Subcutaneous abdominal adipose tissue (tissue), 5 donors: ENCODE data around the gene CHRM5.

Experiments used
- H3K27ac ChIP-seq: one replicate; pipeline ENCODE4 v1.7.0; 2013; ENCODE audit warnings: low read depth, mild to moderate bottlenecking, inconsistent platforms, low read length, moderate library complexity
- H3K27me3 ChIP-seq, 5 donors: one replicate each; pipeline ENCODE4 v1.7.0; 2013; ENCODE audit warnings: low read length in 5 of 5, inconsistent platforms in 1 of 5; ENCODE audit not compliant: control insufficient read depth in 5 of 5, insufficient read depth in 4 of 5
- H3K36me3 ChIP-seq, 5 donors: one replicate each; pipeline ENCODE4 v1.7.0; 2013; ENCODE audit warnings: low read length in 5 of 5; ENCODE audit not compliant: control insufficient read depth in 5 of 5, insufficient read depth in 5 of 5
- H3K4me1 ChIP-seq, 5 donors: one replicate each; pipeline ENCODE4 v1.7.0; 2013; ENCODE audit warnings: low read length in 5 of 5, mild to moderate bottlenecking in 3 of 5, moderate library complexity in 1 of 5; ENCODE audit not compliant: control insufficient read depth in 5 of 5, insufficient read depth in 5 of 5
- H3K4me3 ChIP-seq, 5 donors: one replicate each; pipeline ENCODE4 v1.7.0; 2013; ENCODE audit warnings: low read length in 5 of 5, low read depth in 1 of 5
- H3K9ac ChIP-seq, 5 donors: one replicate each; pipeline ENCODE4 v1.7.0; 2013; ENCODE audit warnings: low read length in 5 of 5, mild to moderate bottlenecking in 4 of 5, moderate library complexity in 3 of 5
- H3K9me3 ChIP-seq, 5 donors: one replicate each; pipeline ENCODE4 v1.7.0; 2013; ENCODE audit warnings: low read length in 5 of 5; ENCODE audit not compliant: control insufficient read depth in 5 of 5
- donor health status: healthy.
- donor health status: healthy.
- donor health status: healthy.
- donor health status: healthy.
- donor health status: healthy.

Gene CHRM5

DNA sequence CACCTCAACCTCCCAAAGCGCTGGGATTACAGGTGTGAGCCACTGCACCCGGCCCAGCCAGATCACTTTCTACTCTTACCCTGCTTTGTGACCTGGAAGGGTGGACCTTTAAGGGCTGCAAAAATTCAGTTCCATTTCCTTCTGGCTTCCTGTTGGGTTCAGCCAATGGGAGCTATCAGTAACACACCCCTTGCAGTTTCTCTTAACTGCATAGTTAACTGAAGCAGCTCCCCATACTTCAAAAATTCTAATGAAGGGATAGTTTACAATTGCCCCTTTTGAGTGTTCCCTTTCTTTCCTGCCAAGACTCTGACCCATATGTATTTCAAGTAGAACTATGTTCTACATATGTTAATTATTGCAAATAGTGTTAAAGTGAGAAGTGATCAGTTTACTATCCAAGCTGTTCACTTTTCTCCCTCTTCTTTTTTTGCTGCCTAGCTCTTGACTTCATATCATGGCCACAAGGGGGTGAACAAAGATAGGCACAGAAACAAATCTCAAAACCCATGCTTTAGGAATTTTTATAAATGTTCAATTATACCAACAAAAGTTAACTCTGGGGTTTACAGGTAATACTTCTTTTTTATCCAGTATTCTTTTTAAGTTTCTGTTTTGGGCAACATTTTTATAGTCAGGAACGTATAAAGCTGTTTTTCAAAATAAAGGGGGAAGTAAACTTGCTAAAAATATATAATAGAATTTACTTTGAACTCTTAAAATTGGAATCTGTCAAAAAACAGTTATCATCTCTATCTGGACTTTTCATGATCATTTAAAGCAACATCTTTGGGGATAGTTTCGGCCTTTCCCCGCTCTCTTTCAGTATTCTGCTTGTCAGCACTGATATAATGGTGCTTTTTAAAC, 141.7 kb downstream of the CHRM5 start:
- Histone ChIP-seq H3K27me3 (peaks cover 0 to 7% (median 3%) of the 10 kb centered on the region in 5 donors), H3K9me3 (no peaks in the 10 kb centered on the region), H3K4me3 (no peak overlapping the region), H3K27ac (no peak overlapping the region), H3K36me3 (no peaks in the 10 kb centered on the region), H3K4me1 (no peaks in the 10 kb centered on the region), H3K9ac (no peak overlapping the region)

DNA sequence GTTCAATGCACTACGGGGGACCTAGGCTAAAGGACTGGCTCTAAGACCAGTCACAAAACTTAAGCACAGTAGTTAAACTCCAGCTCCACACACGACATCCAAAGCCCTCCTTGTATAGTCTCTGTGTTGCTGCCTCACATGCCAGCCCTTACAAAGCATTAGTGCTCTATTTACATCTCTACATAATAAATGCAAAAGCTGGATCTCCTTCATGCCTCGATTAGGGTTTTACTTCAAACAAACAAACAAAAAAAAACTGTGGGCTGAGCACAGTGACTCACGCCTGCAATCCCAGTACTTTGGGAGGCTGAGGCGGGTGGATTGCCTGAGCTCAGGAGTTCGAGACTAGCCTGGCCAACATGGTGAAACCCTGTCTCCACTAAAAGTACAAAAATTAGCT, 143.2 kb downstream of the CHRM5 start:
- no peak overlapping the region for H3K9ac ChIP-seq
- no peaks in the 10 kb centered on the region for H3K4me1 ChIP-seq
- H3K9me3 ChIP-seq = no peaks in the 10 kb centered on the region
- H3K4me3 ChIP-seq = no peak overlapping the region
- H3K27me3 ChIP-seq = peaks cover 0 to 8% (median 3%) of the 10 kb centered on the region in 5 donors
- H3K27ac ChIP-seq = no peak overlapping the region
- H3K36me3 ChIP-seq = no peaks in the 10 kb centered on the region

DNA sequence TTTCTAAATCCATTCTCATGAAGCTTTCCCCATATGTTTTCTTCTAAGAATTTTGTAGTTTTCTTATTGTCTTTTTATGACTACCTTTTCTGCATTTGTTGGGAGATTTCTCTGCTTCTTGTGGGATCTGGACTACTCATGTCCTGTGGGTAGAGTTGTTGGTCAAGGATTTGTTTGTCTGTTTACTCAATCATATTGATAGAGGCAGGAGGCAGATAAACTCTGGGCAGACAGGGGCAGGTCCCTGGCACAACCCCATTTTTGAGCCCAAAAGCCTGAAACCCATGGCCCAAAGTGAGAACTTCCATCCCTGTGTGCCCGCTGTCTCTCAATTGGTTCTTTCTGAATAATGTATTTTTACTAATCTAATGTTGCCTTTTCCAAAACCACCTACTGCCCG, 145.9 kb downstream of the CHRM5 start:
- Histone ChIP-seq H3K4me1 (no peaks in the 10 kb centered on the region), H3K9me3 (no peaks in the 10 kb centered on the region), H3K4me3 (no peak overlapping the region), H3K36me3 (no peaks in the 10 kb centered on the region), H3K27me3 (peaks cover 0 to 9% (median 5%) of the 10 kb centered on the region in 5 donors), H3K9ac (no peak overlapping the region), H3K27ac (no peak overlapping the region)

DNA sequence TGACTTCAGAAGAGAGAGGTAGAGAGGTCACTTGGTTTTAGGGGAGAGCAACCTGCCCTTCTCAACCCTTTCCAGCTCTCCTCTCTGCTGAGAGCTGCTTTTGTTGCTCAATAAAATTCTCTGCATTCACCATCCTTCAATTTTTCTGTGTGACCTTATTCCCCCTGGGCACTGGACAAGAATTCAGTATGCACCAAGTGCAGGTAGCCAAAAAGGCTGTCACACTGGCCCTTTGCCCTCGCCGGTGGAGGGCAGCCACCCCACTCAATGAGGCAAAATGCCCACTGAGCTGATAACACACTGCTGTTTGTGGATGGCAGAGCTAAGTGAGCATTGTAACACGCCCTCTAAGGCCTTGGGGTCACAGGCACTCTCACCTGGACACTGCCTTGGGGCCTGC, 146.4 kb downstream of the CHRM5 start:
- H3K9ac ChIP-seq = no peak overlapping the region
- H3K4me3 ChIP-seq = no peak overlapping the region
- H3K36me3 ChIP-seq = no peaks in the 10 kb centered on the region
- peaks cover 0 to 9% (median 5%) of the 10 kb centered on the region in 5 donors for H3K27me3 ChIP-seq
- no peak overlapping the region for H3K27ac ChIP-seq
- H3K9me3 ChIP-seq = no peaks in the 10 kb centered on the region
- no peaks in the 10 kb centered on the region for H3K4me1 ChIP-seq

DNA sequence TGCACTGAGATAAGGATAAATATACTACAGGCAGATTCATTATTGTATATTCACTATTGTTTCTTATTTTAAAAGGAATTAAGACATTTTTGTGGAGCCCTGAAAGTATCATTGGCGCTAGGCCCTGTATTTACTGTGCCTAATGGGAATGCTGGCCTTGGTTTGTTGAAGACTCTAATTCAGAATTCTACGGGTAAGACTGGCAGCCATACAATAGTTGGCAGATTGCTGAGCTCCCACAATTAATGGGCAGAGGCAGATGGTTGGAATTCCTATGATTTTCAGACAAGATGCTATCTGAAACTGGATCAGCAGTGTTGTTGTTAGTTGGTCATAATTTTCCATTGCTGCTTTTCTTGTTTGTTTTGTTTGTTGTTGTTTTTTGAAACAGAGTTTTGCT, 148.3 kb downstream of the CHRM5 start:
- H3K36me3 ChIP-seq = no peaks in the 10 kb centered on the region
- no peak overlapping the region for H3K27ac ChIP-seq
- H3K27me3 ChIP-seq = peaks cover 0 to 9% (median 5%) of the 10 kb centered on the region in 5 donors
- H3K4me1 ChIP-seq = no peaks in the 10 kb centered on the region
- no peak overlapping the region for H3K4me3 ChIP-seq
- H3K9ac ChIP-seq = no peak overlapping the region
- no peaks in the 10 kb centered on the region for H3K9me3 ChIP-seq
